ENCODE data around the gene NOL3. TPM values are rescaled to one million over a fixed set of nuclear protein-coding genes. Genes with fewer than 3 reads are reported as not detected.

The NOL3 gene
- total RNA-seq, 1 experiment from 2014 or later: 49.8 TPM

DNA sequence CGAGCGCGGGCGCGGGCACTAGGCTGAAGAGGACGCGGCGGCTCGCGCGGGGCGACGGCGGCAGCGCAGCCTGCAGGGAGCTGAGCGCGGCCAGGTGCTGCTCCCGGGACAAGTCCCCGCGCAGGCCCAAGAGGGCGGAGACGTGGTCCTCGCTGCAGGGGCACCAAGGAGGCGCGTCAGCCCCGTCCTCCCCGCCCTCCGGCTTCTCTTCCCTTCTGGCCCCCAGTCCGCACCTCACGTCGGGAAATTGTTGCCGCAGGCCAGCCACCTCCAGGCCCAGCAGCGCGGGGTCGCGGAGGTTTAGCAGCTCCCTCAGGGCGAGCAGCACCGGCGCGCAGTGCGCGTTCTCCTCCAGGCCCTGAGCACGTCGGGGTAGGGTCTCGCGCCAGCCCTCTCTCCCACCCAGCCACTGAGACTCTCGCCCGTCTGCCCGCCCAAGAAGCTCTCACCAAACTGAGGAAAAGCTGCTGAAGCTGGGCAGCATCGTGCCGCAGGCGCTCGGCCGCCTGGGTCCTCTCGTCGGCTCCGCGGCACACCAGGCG is 14.2 kb downstream of the NOL3 start:
- DNase-seq (ENCODE audit: unreplicated experiment): no peak
- ChIA-PET CTCF (interaction anchor here (0.5 to 2.2 kb wide), 18 partner anchors 9 to 541 kb away, joined by 3 to 12 read pairs (median 4); partner anchors contain the start of genes CES4A, ELMO3, FBXL8 and TRADD), POLR2A (interaction anchor here (0.7 to 4.9 kb wide), 13 partner anchors 10 to 196 kb away, joined by 3 to 46 read pairs (median 3); partner anchors contain the start of genes CES4A, FBXL8, FHOD1 and NOL3)
- intact Hi-C loops (cut with micrococcal nuclease): loop anchor here (2.0 to 5.0 kb wide), 2 partner anchors 208 to 287 kb away; no protein-coding TSS in a partner anchor
- no peaks in the 10 kb centered on the region for H3K36me3 Mint-ChIP-seq (ENCODE audit: insufficient read depth, unreplicated experiment)
- H3K4me1 Mint-ChIP-seq (ENCODE audit: insufficient read depth, unreplicated experiment): peaks cover 5% of the 10 kb centered on the region
- no peak overlapping the region for H3K4me3 Mint-ChIP-seq (ENCODE audit: unreplicated experiment)
- no peaks in the 10 kb centered on the region for H3K9me3 Mint-ChIP-seq (ENCODE audit: unreplicated experiment)
- H3K27me3 Mint-ChIP-seq (ENCODE audit: insufficient read depth, unreplicated experiment): no peaks in the 10 kb centered on the region
- BruUV-seq (replicated peaks): no TSS peak
- no peak overlapping the region for H3K27ac Mint-ChIP-seq (ENCODE audit: low read depth, unreplicated experiment)
- TF ChIP-seq CTCF (IDR thresholded peaks at IDR 0.05; ENCODE audit: unreplicated experiment): no peak

- peak; percentile 71 for TF ChIP-seq CTCF (IDR thresholded peaks at IDR 0.05; ENCODE audit: unreplicated experiment)
- CTCF ChIA-PET: interaction anchor here (0.5 to 2.2 kb wide), 26 partner anchors 9 to 541 kb away, joined by 3 to 12 read pairs (median 4); partner anchors contain the start of genes CES4A, ELMO3, FBXL8 and TRADD
- peak; percentile 85 for DNase-seq (ENCODE audit: unreplicated experiment)
- Mint-ChIP-seq H3K27me3 (ENCODE audit: insufficient read depth, unreplicated experiment) (no peaks in the 10 kb centered on the region), H3K4me3 (ENCODE audit: unreplicated experiment) (no peak overlapping the region), H3K4me1 (ENCODE audit: insufficient read depth, unreplicated experiment) (peaks cover 5% of the 10 kb centered on the region), H3K27ac (ENCODE audit: low read depth, unreplicated experiment) (no peak overlapping the region), H3K9me3 (ENCODE audit: unreplicated experiment) (no peaks in the 10 kb centered on the region), H3K36me3 (ENCODE audit: insufficient read depth, unreplicated experiment) (no peaks in the 10 kb centered on the region)
- intact Hi-C loops (cut with micrococcal nuclease): loop anchor here (1.0 to 5.0 kb wide), 3 partner anchors 208 to 288 kb away; no protein-coding TSS in a partner anchor
- BruUV-seq (replicated peaks): no TSS peak
- POLR2A ChIA-PET: interaction anchor here (0.7 to 4.9 kb wide), 10 partner anchors 10 to 200 kb away, joined by 3 to 46 read pairs (median 3); partner anchors contain the start of genes CES4A, FBXL8 and TRADD
These were observed 14.8 kb downstream of the NOL3 start for GRCh38 chr16:67184995-67185650.

DNA sequence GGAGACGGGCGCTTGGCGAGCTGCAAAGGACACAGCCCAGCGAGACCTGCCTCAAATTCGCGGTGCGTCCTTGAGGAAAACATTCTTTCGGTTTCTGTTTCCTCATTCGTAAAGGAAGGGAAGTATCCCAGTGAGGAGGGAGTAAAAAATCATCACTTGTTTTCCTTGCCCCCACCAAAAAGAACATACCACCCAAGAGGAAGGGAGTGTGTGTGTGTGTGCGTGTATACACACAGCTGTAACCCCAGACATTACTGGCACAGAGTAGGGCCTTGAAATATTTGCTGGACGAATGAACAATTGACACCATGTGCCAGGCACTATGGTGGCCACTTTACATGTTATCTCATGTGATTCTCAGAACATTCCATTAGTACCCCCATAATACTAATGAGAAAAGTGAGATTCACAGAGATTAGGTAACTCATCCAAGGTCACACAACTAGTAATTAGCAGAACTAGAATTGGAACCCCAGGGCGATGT is 15.4 kb downstream of the NOL3 start:
- no peak for TF ChIP-seq CTCF (IDR thresholded peaks at IDR 0.05; ENCODE audit: unreplicated experiment)
- CTCF ChIA-PET: interaction anchor here (0.6 to 2.2 kb wide), 21 partner anchors 9 to 312 kb away, joined by 3 to 12 read pairs (median 4); partner anchors contain the start of genes CES4A, ELMO3, FBXL8 and TRADD
- H3K27me3 Mint-ChIP-seq (ENCODE audit: insufficient read depth, unreplicated experiment): no peaks in the 10 kb centered on the region
- intact Hi-C loops (cut with micrococcal nuclease): loop anchor here (1.0 to 2.0 kb wide), 2 partner anchors 209 to 231 kb away; no protein-coding TSS in a partner anchor
- DNase-seq (ENCODE audit: unreplicated experiment): no peak
- H3K4me3 Mint-ChIP-seq (ENCODE audit: unreplicated experiment): no peak overlapping the region
- H3K4me1 Mint-ChIP-seq (ENCODE audit: insufficient read depth, unreplicated experiment): peaks cover 5% of the 10 kb centered on the region
- H3K9me3 Mint-ChIP-seq (ENCODE audit: unreplicated experiment): no peaks in the 10 kb centered on the region
- no peaks in the 10 kb centered on the region for H3K36me3 Mint-ChIP-seq (ENCODE audit: insufficient read depth, unreplicated experiment)
- BruUV-seq (replicated peaks): no TSS peak
- H3K27ac Mint-ChIP-seq (ENCODE audit: low read depth, unreplicated experiment): no peak overlapping the region
- POLR2A ChIA-PET: interaction anchor here (0.7 to 4.9 kb wide), 6 partner anchors 9 to 199 kb away, joined by 3 to 46 read pairs (median 5); partner anchors contain the start of genes FBXL8 and TRADD

DNA sequence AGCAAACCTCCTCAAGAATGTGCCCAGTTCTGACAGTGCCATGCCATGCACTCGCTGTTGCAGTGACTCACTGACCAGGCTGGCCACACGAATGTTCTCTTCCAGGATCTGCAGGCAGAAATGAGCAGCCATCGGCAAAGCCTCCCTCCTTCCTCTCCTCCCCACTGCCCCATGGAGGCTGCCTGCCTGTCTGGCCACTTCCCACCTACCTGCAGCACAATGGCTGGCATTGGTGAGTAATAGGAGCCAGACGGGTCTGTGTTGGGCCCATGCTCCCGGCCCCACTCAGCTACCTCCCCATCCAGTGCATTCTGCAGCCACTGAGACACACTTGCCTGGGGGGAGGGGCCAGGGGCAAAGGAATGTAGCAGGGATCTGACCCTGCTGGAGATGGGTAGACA is 16.2 kb downstream of the NOL3 start:
- H3K36me3 Mint-ChIP-seq (ENCODE audit: insufficient read depth, unreplicated experiment): no peaks in the 10 kb centered on the region
- no peak overlapping the region for H3K4me3 Mint-ChIP-seq (ENCODE audit: unreplicated experiment)
- DNase-seq (ENCODE audit: unreplicated experiment): no peak
- BruUV-seq (replicated peaks): no TSS peak
- ChIA-PET POLR2A (interaction anchor here (4.3 kb wide), 1 partner anchor 12 kb away, joined by 46 read pairs; no protein-coding TSS in a partner anchor), CTCF (interaction anchor here (0.6 to 2.8 kb wide), 3 partner anchors 12 to 211 kb away, joined by 3 to 11 read pairs (median 10); partner anchors contain the start of gene ELMO3)
- no peak overlapping the region for H3K27ac Mint-ChIP-seq (ENCODE audit: low read depth, unreplicated experiment)
- no peaks in the 10 kb centered on the region for H3K27me3 Mint-ChIP-seq (ENCODE audit: insufficient read depth, unreplicated experiment)
- intact Hi-C loops (cut with micrococcal nuclease): no loop called here
- no peaks in the 10 kb centered on the region for H3K9me3 Mint-ChIP-seq (ENCODE audit: unreplicated experiment)
- no peak for TF ChIP-seq CTCF (IDR thresholded peaks at IDR 0.05; ENCODE audit: unreplicated experiment)
- H3K4me1 Mint-ChIP-seq (ENCODE audit: insufficient read depth, unreplicated experiment): peaks cover 10% of the 10 kb centered on the region
